Testis (tissue), 2 donors: ENCODE measurements around the gene PCYOX1L.

Experiments
- CTCF ChIP-seq, 3 experiments: fragments of 450-650 bp in 2 of 3; fragments of 200-600 bp in 1 of 3; sonication (generic) in 1 of 3; IDR thresholded peaks; one replicate each; pipeline ENCODE4 v1.5.1; 2016 to 2019; ENCODE audit warnings: antibody characterized with exemption in 3 of 3, mild to moderate bottlenecking in 2 of 3, moderate library complexity in 1 of 3
- POLR2A ChIP-seq: fragments of 450-650 bp; IDR thresholded peaks from one replicate; pipeline ENCODE4 v1.6.1; 2017; ENCODE audit warnings: antibody characterized with exemption, mild to moderate bottlenecking, moderate library complexity

GRCh38 chr5:149387982-149388381, 30.1 kb downstream of the PCYOX1L start:
- TF ChIP-seq CTCF (IDR thresholded peaks at IDR 0.05) (no peak), POLR2A (no peak)
